Stomach (tissue), 9 donors: ENCODE data around the gene ATP2B2. TPM values are rescaled to one million over a fixed set of nuclear protein-coding genes. Genes with fewer than 3 reads are reported as not detected.
A peak's percentile ranks its signal among the peaks of the same experiment; 100 is the strongest.

Experiments
- DNase-seq, 2 donors: peaks; one replicate each; pipeline versions ENCODE4 v3.0.0 to v3.0.0-alpha.2; 2013 to 2019
- H3K27ac ChIP-seq, 5 donors: fragments of 200-600 bp in 4 of 5; sonication (generic) in 4 of 5; one replicate each; pipeline ENCODE4 v1.5.1; 2013 to 2019; ENCODE audit warnings: mild to moderate bottlenecking in 1 of 5, moderate library complexity in 1 of 5
- H3K27me3 ChIP-seq, 3 donors: fragments of 200-600 bp; sonication (generic); one replicate each; pipeline ENCODE4 v1.5.1; 2017 to 2019; ENCODE audit warnings: mixed run types in 1 of 3
- H3K36me3 ChIP-seq, 4 donors: fragments of 200-600 bp; sonication (generic); 1 replicate in 3 of 4; 2 replicates in 1 of 4; pipeline ENCODE4 v1.5.1; 2016 to 2019
- H3K4me1 ChIP-seq, 4 donors: fragments of 200-600 bp; sonication (generic); one replicate each; pipeline ENCODE4 v1.5.1; 2016 to 2019
- H3K4me3 ChIP-seq, 4 donors: fragments of 200-600 bp; sonication (generic) in 3 of 4; one replicate each; pipeline ENCODE4 v1.5.1; 2016 to 2019; ENCODE audit warnings: mild to moderate bottlenecking in 1 of 4
- H3K9me3 ChIP-seq, 4 donors: fragments of 200-600 bp; sonication (generic); one replicate each; pipeline ENCODE4 v1.5.1; 2016 to 2019
- CTCF ChIP-seq, 7 experiments: fragments of 450-650 bp in 4 of 7; fragments of 200-600 bp in 3 of 7; sonication (generic) in 3 of 7; IDR thresholded peaks; one replicate each; pipeline ENCODE4 v1.5.1; 2016 to 2019; ENCODE audit warnings: antibody characterized with exemption in 7 of 7, control low read depth in 2 of 7, mild to moderate bottlenecking in 1 of 7
- EP300 ChIP-seq: sonication (generic); formaldehyde crosslinking; IDR thresholded peaks from one replicate; pipeline ENCODE4 v1.6.1; 2017; ENCODE audit warnings: antibody characterized with exemption
- POLR2A ChIP-seq, 4 donors: fragments of 450-650 bp; IDR thresholded peaks; one replicate each; pipeline ENCODE4 v1.6.1; 2016; ENCODE audit warnings: antibody characterized with exemption in 4 of 4, control low read depth in 2 of 4, mild to moderate bottlenecking in 1 of 4, moderate library complexity in 1 of 4
- POLR2AphosphoS5 ChIP-seq, 3 donors: sonication (generic); formaldehyde crosslinking; IDR thresholded peaks; one replicate each; pipeline ENCODE4 v1.6.1; 2016; ENCODE audit warnings: antibody characterized with exemption in 3 of 3
- WGBS, 5 donors: extraction: QIAGEN DNeasy Blood & Tissue Kit in 3 of 5; methylation state at CpG; one replicate each; pipeline versions ENCODE4 v1.1.5 to v1.1.7; 2013 to 2018; 5-methylcytosine and 5-hydroxymethylcytosine counted together
- intact Hi-C: fragments of 100-400 bp; cut with DNase I; formaldehyde crosslinking; loops from one replicate; pipeline ENCODE4 v1.15.1; 2023; ENCODE audit warnings: low total_unique reads
- polyA plus RNA-seq, 3 donors: library from polyadenylated mRNA; stranded (reverse); fragments of 200-250 nt; gene quantifications; one replicate each; pipeline ENCODE4 v1.2.3, GENCODE V29; 2013
- total RNA-seq, 5 donors: library from RNA; depleted of rRNA; stranded (reverse); fragments of >200 nt; gene quantifications; one replicate each; pipeline versions ENCODE4 v1.1.0 to v1.2.3, GENCODE V29; 2014 to 2016
- donor health status: healthy with polysubstance abuse.
- donor health status: Bipolar disorder and iron deficiency.
- donor health status: healthy.

The ATP2B2 gene
- total and polyA plus RNA-seq, 8 donors, result 0.03 to 0.37 TPM; not detected in 6

GRCh38 chr3:10460951-10461545 is 44.3 kb downstream of the ATP2B2 start:
- Histone ChIP-seq H3K4me3 (no peak overlapping the region), H3K9me3 (no peaks in the 10 kb centered on the region), H3K27me3 (peaks cover 0 to 26% (median 0%) of the 10 kb centered on the region in 3 donors), H3K36me3 (no peaks in the 10 kb centered on the region), H3K27ac (no peak overlapping the region), H3K4me1 (no peaks in the 10 kb centered on the region)
- intact Hi-C loops, result no loop called here
- WGBS, 5 donors, result 64 to 71% (median 65%) methylated on average over 4 of the region's 4 CpGs
- TF ChIP-seq CTCF (IDR thresholded peaks at IDR 0.05) (no peak), POLR2AphosphoS5 (IDR thresholded peaks at IDR 0.05) (no peak)
- DNase-seq, result no peak

- no peak for TF ChIP-seq EP300
- TF ChIP-seq POLR2A (IDR thresholded peaks at IDR 0.05), result no peak
- TF ChIP-seq CTCF (IDR thresholded peaks at IDR 0.05), result no peak
- no peak for TF ChIP-seq POLR2AphosphoS5 (IDR thresholded peaks at IDR 0.05)
Observed at GRCh38 chr3:10459954-10460754, 45.2 kb downstream of the ATP2B2 start.

GRCh38 chr3:10457560-10457959 is 47.8 kb downstream of the ATP2B2 start:
- no peaks in the 10 kb centered on the region for H3K36me3 ChIP-seq
- peaks cover 0 to 18% (median 0%) of the 10 kb centered on the region in 3 donors for H3K27me3 ChIP-seq
- TF ChIP-seq POLR2AphosphoS5 (IDR thresholded peaks at IDR 0.05), result no peak
- TF ChIP-seq CTCF (IDR thresholded peaks at IDR 0.05), result no peak
- TF ChIP-seq EP300, result no peak
- TF ChIP-seq POLR2A (IDR thresholded peaks at IDR 0.05), result no peak
- H3K4me1 ChIP-seq, result no peaks in the 10 kb centered on the region
- intact Hi-C loops, result no loop called here
- no peaks in the 10 kb centered on the region for H3K9me3 ChIP-seq
- DNase-seq, result no peak
- WGBS, 5 donors, result 30 to 37% (median 32%) methylated on average over 3 of the region's 3 CpGs
- no peak overlapping the region for H3K4me3 ChIP-seq
- H3K27ac ChIP-seq, result no peak overlapping the region

More at GRCh38 chr3:10459954-10460754, 45.2 kb downstream of the ATP2B2 start:
- no peaks in the 10 kb centered on the region for H3K4me1 ChIP-seq
- no peak overlapping the region for H3K4me3 ChIP-seq
- WGBS, 5 donors, result 29 to 39% (median 37%) methylated on average over 5 of the region's 5 CpGs
- intact Hi-C loops, result no loop called here
- no peaks in the 10 kb centered on the region for H3K36me3 ChIP-seq
- H3K27me3 ChIP-seq, result peaks cover 0 to 25% (median 0%) of the 10 kb centered on the region in 3 donors
- no peak overlapping the region for H3K27ac ChIP-seq
- DNase-seq, result peak; percentile 36 to 84
- H3K9me3 ChIP-seq, result no peaks in the 10 kb centered on the region

- H3K9me3 ChIP-seq, result no peaks in the 10 kb centered on the region
- H3K27ac ChIP-seq, result no peak overlapping the region
- intact Hi-C loops, result no loop called here
- no peak overlapping the region for H3K4me3 ChIP-seq
- DNase-seq, result no peak
- peaks cover 0 to 24% (median 0%) of the 10 kb centered on the region in 3 donors for H3K27me3 ChIP-seq
- no peaks in the 10 kb centered on the region for H3K4me1 ChIP-seq
- TF ChIP-seq EP300 (no peak), POLR2A (IDR thresholded peaks at IDR 0.05) (no peak), CTCF (IDR thresholded peaks at IDR 0.05) (no peak), POLR2AphosphoS5 (IDR thresholded peaks at IDR 0.05) (no peak)
- no peaks in the 10 kb centered on the region for H3K36me3 ChIP-seq
- 45 to 65% (median 61%) methylated on average over 2 of the region's 2 CpGs for WGBS, 5 donors
Observed at GRCh38 chr3:10456981-10457380, 48.4 kb downstream of the ATP2B2 start.
